Measurements from ENCODE around the gene FCRL3. TPM values are rescaled to one million over a fixed set of nuclear protein-coding genes. Genes with fewer than 3 reads are reported as not detected.

FCRL3 gene
- total and polyA plus RNA-seq, 2 of the 4 experiments (the other 2 are of a cell fraction), result not detected

DNA sequence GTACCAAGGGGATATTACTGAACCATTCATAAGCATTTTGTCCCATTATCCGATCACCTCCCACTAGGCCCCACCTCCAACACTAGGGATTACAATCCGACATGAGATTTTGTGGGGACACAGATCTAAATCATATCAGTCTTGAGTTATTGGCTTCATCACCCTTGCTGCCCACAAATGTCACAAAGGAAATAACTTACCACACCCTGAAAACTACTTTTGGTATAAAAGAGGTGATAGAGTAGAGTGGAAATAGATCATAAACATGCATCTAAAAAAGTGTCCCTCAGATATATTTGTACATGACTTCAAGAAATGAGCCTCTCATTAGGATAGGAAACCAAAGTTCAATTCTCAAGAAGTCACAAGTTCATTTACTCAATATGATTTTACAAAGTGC, 22.6 kb upstream of the FCRL3 start:
- Histone ChIP-seq H3K56ac (ENCODE audit: extremely low read depth, insufficient read depth, low read length) (no peak overlapping the region), H2AFZ (replicated peaks; ENCODE audit: low read length, poor library complexity) (no peak overlapping the region), H3K23ac (ENCODE audit: low read depth, low read length) (no peak overlapping the region), H3K4me1 (ENCODE audit: control insufficient read depth, insufficient read depth, low read length) (no peaks in the 10 kb centered on the region), H2BK5ac (ENCODE audit: low read depth, low read length, poor library complexity, severe bottlenecking) (no peak overlapping the region), H4K8ac (ENCODE audit: low read depth in 2 of 2, low read length in 2 of 2) (no peak overlapping the region), H2BK15ac (ENCODE audit: low read depth, low read length) (no peak overlapping the region), H2BK120ac (ENCODE audit: low read depth, low read length) (no peak overlapping the region), H3K27me3 (ENCODE audit: control insufficient read depth, insufficient read depth, low read length) (no peaks in the 10 kb centered on the region), H3K36me3 (ENCODE audit: control insufficient read depth, insufficient read depth, low read length) (no peaks in the 10 kb centered on the region), H2AK5ac (ENCODE audit: low read depth, low read length) (no peak overlapping the region), H3K9me1 (ENCODE audit: insufficient read depth, low read length) (no peaks in the 10 kb centered on the region), H3K79me1 (ENCODE audit: low read depth in 1 of 2, low read length in 2 of 2) (no peaks in the 10 kb centered on the region), H4K91ac (ENCODE audit: insufficient read depth, low read depth, low read length) (no peak overlapping the region), H3K27ac (ENCODE audit: insufficient read depth, low read length) (no peak overlapping the region), H3K9me3 (ENCODE audit: control insufficient read depth, insufficient read depth, low read length) (no peaks in the 10 kb centered on the region), H3K4me3 (ENCODE audit: insufficient read depth, low read depth, low read length) (no peak overlapping the region), H3K9ac (ENCODE audit: low read depth, low read length) (no peak overlapping the region), H4K20me1 (ENCODE audit: insufficient read depth, low read length) (no peaks in the 10 kb centered on the region), H3K18ac (ENCODE audit: low read depth, low read length) (no peak overlapping the region), H3K4me2 (ENCODE audit: low read depth, low read length) (no peak overlapping the region), H2BK20ac (ENCODE audit: low read depth, low read length) (no peak overlapping the region), H3K14ac (replicated peaks; ENCODE audit: low read depth, low read length) (no peak overlapping the region), H3K4ac (ENCODE audit: low read depth, low read length) (no peak overlapping the region), H2AK9ac (replicated peaks; ENCODE audit: low read depth, low read length, poor library complexity) (no peak overlapping the region), H4K5ac (ENCODE audit: low read depth, low read length) (no peak overlapping the region)
- CTCF ChIA-PET, result no interaction called here
- 71% methylated on average over 1 of the region's 2 CpGs; no CpG with 5 or more reads in 1 of the 2 experiments for WGBS, 2 experiments (ENCODE audit: extremely low coverage in 2 of 2, insufficient read length in 1 of 2)
- DNase-seq (no peak), ATAC-seq (ENCODE audit: low read depth) (no peak)
- POLR2A ChIA-PET (ENCODE audit: unreplicated experiment), result no interaction called here
- no peak for TF ChIP-seq MAFK (IDR thresholded peaks at IDR 0.05; ENCODE audit: low read depth, low read length)
- TF ChIP-seq, protein P1, sequence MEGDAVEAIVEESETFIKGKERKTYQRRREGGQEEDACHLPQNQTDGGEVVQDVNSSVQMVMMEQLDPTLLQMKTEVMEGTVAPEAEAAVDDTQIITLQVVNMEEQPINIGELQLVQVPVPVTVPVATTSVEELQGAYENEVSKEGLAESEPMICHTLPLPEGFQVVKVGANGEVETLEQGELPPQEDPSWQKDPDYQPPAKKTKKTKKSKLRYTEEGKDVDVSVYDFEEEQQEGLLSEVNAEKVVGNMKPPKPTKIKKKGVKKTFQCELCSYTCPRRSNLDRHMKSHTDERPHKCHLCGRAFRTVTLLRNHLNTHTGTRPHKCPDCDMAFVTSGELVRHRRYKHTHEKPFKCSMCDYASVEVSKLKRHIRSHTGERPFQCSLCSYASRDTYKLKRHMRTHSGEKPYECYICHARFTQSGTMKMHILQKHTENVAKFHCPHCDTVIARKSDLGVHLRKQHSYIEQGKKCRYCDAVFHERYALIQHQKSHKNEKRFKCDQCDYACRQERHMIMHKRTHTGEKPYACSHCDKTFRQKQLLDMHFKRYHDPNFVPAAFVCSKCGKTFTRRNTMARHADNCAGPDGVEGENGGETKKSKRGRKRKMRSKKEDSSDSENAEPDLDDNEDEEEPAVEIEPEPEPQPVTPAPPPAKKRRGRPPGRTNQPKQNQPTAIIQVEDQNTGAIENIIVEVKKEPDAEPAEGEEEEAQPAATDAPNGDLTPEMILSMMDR (conservative IDR thresholded peaks at IDR 0.05; ENCODE audit: low read depth, low read length), result no peak
- TF ChIP-seq CEBPB (IDR thresholded peaks at IDR 0.05; ENCODE audit: low read depth, low read length), result no peak
- TF ChIP-seq, protein P2, sequence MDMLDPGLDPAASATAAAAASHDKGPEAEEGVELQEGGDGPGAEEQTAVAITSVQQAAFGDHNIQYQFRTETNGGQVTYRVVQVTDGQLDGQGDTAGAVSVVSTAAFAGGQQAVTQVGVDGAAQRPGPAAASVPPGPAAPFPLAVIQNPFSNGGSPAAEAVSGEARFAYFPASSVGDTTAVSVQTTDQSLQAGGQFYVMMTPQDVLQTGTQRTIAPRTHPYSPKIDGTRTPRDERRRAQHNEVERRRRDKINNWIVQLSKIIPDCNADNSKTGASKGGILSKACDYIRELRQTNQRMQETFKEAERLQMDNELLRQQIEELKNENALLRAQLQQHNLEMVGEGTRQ (IDR thresholded peaks at IDR 0.05; ENCODE audit: low read depth, low read length), result no peak
- no peak for TF ChIP-seq CHD1 (IDR thresholded peaks at IDR 0.05; ENCODE audit: low read depth, low read length)
- no TSS peak for BruUV-seq (replicated peaks)
- in situ Hi-C loops (cut with MboI; ENCODE audit: low sequenced_read_pairs), result no loop called here
- intact Hi-C loops (cut with micrococcal nuclease), result no loop called here
- dilution Hi-C loops (cut with HindIII; ENCODE audit: low sequenced_read_pairs, unreplicated experiment), result no loop called here
